ENCODE measurements around the gene OR52W1.
"Not testable (repeated sequence)": the region's sequence is repeated elsewhere in the genome, so short reads cannot be mapped to it uniquely, and the experiment has no call there.

Gene OR52W1

GRCh38 chr11:6217722-6218121, 18.7 kb downstream of the OR52W1 start:
- no peak for DNase-seq (ENCODE audit: low spot score)

GRCh38 chr11:6219359-6219758, 20.3 kb downstream of the OR52W1 start:
- DNase-seq (ENCODE audit: low spot score) = peak; percentile 91

GRCh38 chr11:6223854-6224253, 24.8 kb downstream of the OR52W1 start:
- no peak for DNase-seq (ENCODE audit: low spot score)

GRCh38 chr11:6224421-6224820, 25.4 kb downstream of the OR52W1 start:
- DNase-seq (ENCODE audit: low spot score) = no peak

GRCh38 chr11:6225024-6225423, 26.0 kb downstream of the OR52W1 start:
- no peak for DNase-seq (ENCODE audit: low spot score)

GRCh38 chr11:6225896-6226295, 26.9 kb downstream of the OR52W1 start:
- DNase-seq (ENCODE audit: low spot score) = no peak

- no peak for DNase-seq (ENCODE audit: low spot score)
Observed at GRCh38 chr11:6228520-6228919, 29.5 kb downstream of the OR52W1 start.

GRCh38 chr11:6229911-6230310, 30.9 kb downstream of the OR52W1 start:
- no peak for DNase-seq (ENCODE audit: low spot score)

- no peak for DNase-seq (ENCODE audit: low spot score)
Observed at GRCh38 chr11:6232899-6233298, 33.9 kb downstream of the OR52W1 start.

GRCh38 chr11:6233984-6234386, 35.0 kb downstream of the OR52W1 start:
- no peak for DNase-seq (ENCODE audit: low spot score)

GRCh38 chr11:6234387-6235107, 35.5 kb downstream of the OR52W1 start, which contains the start of gene FHIP1B:
FHIP1B (minus strand) TSS chr11:6234636; CDS start chr11:6224516, 10,120 bp downstream.
- peak; percentile 97 for DNase-seq (ENCODE audit: low spot score)

GRCh38 chr11:6237266-6237665, 38.2 kb downstream of the OR52W1 start:
- no peak for DNase-seq (ENCODE audit: low spot score)

- no peak for DNase-seq (ENCODE audit: low spot score)
Observed at GRCh38 chr11:6237761-6238302, 38.8 kb downstream of the OR52W1 start.

GRCh38 chr11:6238902-6239301, 39.9 kb downstream of the OR52W1 start, which contains the start of gene CNGA4:
CNGA4 (plus strand) TSS chr11:6239089; CDS start chr11:6239207, 118 bp downstream.
- DNase-seq (ENCODE audit: low spot score) = no peak

GRCh38 chr11:6240139-6240538, 41.1 kb downstream of the OR52W1 start:
- no peak for DNase-seq (ENCODE audit: low spot score)

- DNase-seq (ENCODE audit: low spot score) = no peak
Observed at GRCh38 chr11:6240781-6241180, 41.8 kb downstream of the OR52W1 start.

- DNase-seq (ENCODE audit: low spot score) = no peak
Observed at GRCh38 chr11:6241316-6241715, 42.3 kb downstream of the OR52W1 start.

GRCh38 chr11:6245536-6245935, 46.5 kb downstream of the OR52W1 start:
- DNase-seq (ENCODE audit: low spot score) = no peak

GRCh38 chr11:6248248-6248647, 49.2 kb downstream of the OR52W1 start:
- DNase-seq (ENCODE audit: low spot score) = no peak

- not testable (repeated sequence) for DNase-seq (ENCODE audit: low spot score)
Observed at GRCh38 chr11:6248897-6249296, 49.9 kb downstream of the OR52W1 start.
